Natural killer cell (primary cell): Measurements from ENCODE around the gene CNOT3. TPM values are rescaled to one million over a fixed set of nuclear protein-coding genes. Genes with fewer than 3 reads are reported as not detected.

ENCODE experiments used
- ATAC-seq, 3 donors: fragments of 150-1000 bp in 2 of 3; fragments of 200-7000 bp in 1 of 3; cut with Tn5 transposase; 1 replicate in 1 of 3; 2 replicates in 2 of 3; pipeline ENCODE4 v1.10.0; 2021; ENCODE audit warnings: mild to moderate bottlenecking in 2 of 3, moderate library complexity in 2 of 3
- DNase-seq, 2 donors: peaks; one replicate each; pipeline versions ENCODE4 v3.0.0 to v3.0.0-alpha.2; 2013 to 2021; ENCODE audit warnings: mixed read lengths in 1 of 2
- H3K27ac ChIP-seq: one replicate; pipeline ENCODE4 v1.5.1; 2013; ENCODE audit warnings: mild to moderate bottlenecking, low read length
- H3K27me3 ChIP-seq: one replicate; pipeline ENCODE4 v1.6.1; 2013; ENCODE audit warnings: low read length; ENCODE audit not compliant: control insufficient read depth, insufficient read depth
- H3K36me3 ChIP-seq: one replicate; pipeline ENCODE4 v1.6.1; 2013; ENCODE audit warnings: low read length; ENCODE audit not compliant: control insufficient read depth, insufficient read depth
- H3K4me1 ChIP-seq: one replicate; pipeline ENCODE4 v1.6.1; 2013; ENCODE audit warnings: low read length; ENCODE audit not compliant: control insufficient read depth, insufficient read depth
- H3K4me3 ChIP-seq: one replicate; pipeline ENCODE4 v1.5.1; 2013; ENCODE audit warnings: low read length
- H3K9me3 ChIP-seq: one replicate; pipeline ENCODE4 v1.6.1; 2013; ENCODE audit warnings: low read length; ENCODE audit not compliant: control insufficient read depth, insufficient read depth
- H3K27ac Mint-ChIP-seq, 2 donors: one replicate each; pipeline ENCODE4 v1.8.0; 2022; ENCODE audit warnings: mild to moderate bottlenecking in 2 of 2, mixed read lengths in 2 of 2, moderate library complexity in 1 of 2
- H3K27me3 Mint-ChIP-seq, 2 donors: one replicate each; pipeline ENCODE4 v1.8.0; 2022; ENCODE audit warnings: low read depth in 2 of 2, mixed read lengths in 2 of 2
- H3K36me3 Mint-ChIP-seq: one replicate; pipeline ENCODE4 v1.8.0; 2022; ENCODE audit warnings: mixed read lengths
- H3K4me1 Mint-ChIP-seq, 2 donors: one replicate each; pipeline ENCODE4 v1.8.0; 2022; ENCODE audit warnings: mixed read lengths in 2 of 2
- H3K4me3 Mint-ChIP-seq: one replicate; pipeline ENCODE4 v1.8.0; 2022; ENCODE audit warnings: mild to moderate bottlenecking, moderate library complexity, mixed read lengths
- H3K9me3 Mint-ChIP-seq, 2 donors: one replicate each; pipeline ENCODE4 v1.8.0; 2022; ENCODE audit warnings: mixed read lengths in 2 of 2
- CTCF ChIP-seq: fragments of 200-600 bp; IDR thresholded peaks from one replicate; pipeline ENCODE4 v1.8.0; 2022; ENCODE audit warnings: antibody characterized with exemption
- WGBS: methylation state at CpG from one replicate; pipeline ENCODE4 v1.1.7; 2013; ENCODE audit warnings: missing lambda C conversion rate; ENCODE audit not compliant: insufficient coverage; 5-methylcytosine and 5-hydroxymethylcytosine counted together
- intact Hi-C: fragments of 100-400 bp; cut with micrococcal nuclease; formaldehyde crosslinking; loops from one replicate; pipeline ENCODE4 v1.14.2; 2022
- total RNA-seq, 4 donors: library from RNA; stranded (reverse); fragments of 120-200 nt in 1 of 4; gene quantifications; one replicate each; pipeline versions ENCODE4 v1.2.3 to v1.2.4, GENCODE V29; 2013 to 2022

Gene CNOT3
- total RNA-seq, 3 donors from 2014 or later (not counting 1 experiment from before 2014, with no cell fraction given), result 46.3 to 73.9 (median 51.7) TPM

- no peak for TF ChIP-seq CTCF
- peak overlapping the region; percentile 44 for H3K4me3 ChIP-seq
- H3K27me3 ChIP-seq, result no peaks in the 10 kb centered on the region
- peaks cover 41% of the 10 kb centered on the region for H3K4me1 ChIP-seq
- Mint-ChIP-seq H3K27ac (peak overlapping the region; percentile 80 to 90), H3K4me3 (peak overlapping the region; percentile 95), H3K9me3 (no peaks in the 10 kb centered on the region), H3K4me1 (peaks cover 41 to 50% of the 10 kb centered on the region in 2 donors), H3K27me3 (no peaks in the 10 kb centered on the region), H3K36me3 (no peaks in the 10 kb centered on the region)
- peaks cover 6% of the 10 kb centered on the region for H3K36me3 ChIP-seq
- peak overlapping the region; percentile 47 for H3K27ac ChIP-seq
- DNase-seq, result peak; percentile 25 to 27
- intact Hi-C loops, result no loop called here
- WGBS, result 5% methylated on average over 30 of the region's 30 CpGs
- no peak for ATAC-seq
- H3K9me3 ChIP-seq, result peaks cover 3% of the 10 kb centered on the region
These were observed 1.3 kb upstream of the CNOT3 start for GRCh38 chr19:54136086-54136863.

GRCh38 chr19:54136864-54137698, 481 bp upstream of the CNOT3 start:
- ATAC-seq (peak; percentile 76 to 90 (median 79)), DNase-seq (peak; percentile 98 to 100)
- Histone ChIP-seq H3K36me3 (peaks cover 3% of the 10 kb centered on the region), H3K27me3 (no peaks in the 10 kb centered on the region), H3K4me1 (peaks cover 41% of the 10 kb centered on the region), H3K4me3 (peak overlapping the region; percentile 76), H3K9me3 (peaks cover 3% of the 10 kb centered on the region), H3K27ac (peak overlapping the region; percentile 94)
- TF ChIP-seq CTCF, result no peak
- Mint-ChIP-seq H3K4me3 (peak overlapping the region; percentile 95), H3K36me3 (no peaks in the 10 kb centered on the region), H3K27ac (peak overlapping the region; percentile 80 to 90), H3K9me3 (no peaks in the 10 kb centered on the region), H3K4me1 (peaks cover 48 to 56% of the 10 kb centered on the region in 2 donors), H3K27me3 (no peaks in the 10 kb centered on the region)
- intact Hi-C loops, result loop anchor here (1.0 kb wide), 4 partner anchors 22 to 53 kb away; partner anchors contain the start of genes LENG1, NDUFA3, PRPF31 and TFPT
- 0% methylated on average over 46 of the region's 46 CpGs for WGBS

GRCh38 chr19:54138489-54139256, 1.1 kb downstream of the CNOT3 start:
- H3K36me3 ChIP-seq, result peaks cover 14% of the 10 kb centered on the region
- H3K27ac ChIP-seq, result peak overlapping the region; percentile 45
- peaks cover under 1% of the 10 kb centered on the region for H3K9me3 ChIP-seq
- intact Hi-C loops, result no loop called here
- ATAC-seq (no peak), DNase-seq (peak in 1 of 2 donors; percentile 40)
- Mint-ChIP-seq H3K36me3 (no peaks in the 10 kb centered on the region), H3K9me3 (no peaks in the 10 kb centered on the region), H3K27ac (peak overlapping the region; percentile 80 to 88), H3K27me3 (no peaks in the 10 kb centered on the region), H3K4me3 (peak overlapping the region; percentile 92), H3K4me1 (peaks cover 50 to 68% of the 10 kb centered on the region in 2 donors)
- no peaks in the 10 kb centered on the region for H3K27me3 ChIP-seq
- H3K4me3 ChIP-seq, result peak overlapping the region; percentile 76
- peaks cover 39% of the 10 kb centered on the region for H3K4me1 ChIP-seq
- WGBS, result 42% methylated on average over 24 of the region's 31 CpGs
- no peak for TF ChIP-seq CTCF
